OCI-LY3 (cell line): ENCODE results near the gene MATN1.

Source experiments
- EZH2phosphoT487 ChIP-seq: fragments of 200-600 bp; shearing (Covaris generic); IDR thresholded peaks from 2 replicates; pipeline ENCODE4 v1.6.1; 2018; ENCODE audit warnings: antibody characterized with exemption, mixed run types, low read depth
- TF ChIP-seq, protein P1 (sequence below): fragments of 200-600, 300-600 bp; sonication (generic); IDR thresholded peaks from 2 replicates; pipeline ENCODE4 v1.5.1; 2014; ENCODE audit warnings: antibody characterized with exemption, low read length, low read depth

DNA sequence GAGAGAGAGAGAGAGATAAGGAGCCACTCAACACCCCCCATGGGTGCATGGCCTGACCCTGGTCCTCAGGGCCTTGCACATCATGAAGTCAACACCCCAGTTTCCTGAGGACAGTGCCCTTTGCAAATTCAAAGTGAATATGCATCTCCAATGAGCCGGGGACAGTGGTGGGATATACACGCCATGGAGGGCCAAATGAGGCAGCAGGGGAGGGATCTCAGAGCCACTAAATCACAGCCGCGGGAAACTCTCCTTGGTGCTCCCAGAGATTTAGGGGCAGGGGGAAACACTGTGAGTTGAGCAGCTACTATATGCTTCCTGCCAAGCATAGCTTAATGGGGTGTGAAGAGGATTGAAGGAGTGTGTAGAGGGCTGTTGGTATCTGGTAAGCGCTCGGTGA is 35.5 kb downstream of the MATN1 start:
- TF ChIP-seq, protein P1, sequence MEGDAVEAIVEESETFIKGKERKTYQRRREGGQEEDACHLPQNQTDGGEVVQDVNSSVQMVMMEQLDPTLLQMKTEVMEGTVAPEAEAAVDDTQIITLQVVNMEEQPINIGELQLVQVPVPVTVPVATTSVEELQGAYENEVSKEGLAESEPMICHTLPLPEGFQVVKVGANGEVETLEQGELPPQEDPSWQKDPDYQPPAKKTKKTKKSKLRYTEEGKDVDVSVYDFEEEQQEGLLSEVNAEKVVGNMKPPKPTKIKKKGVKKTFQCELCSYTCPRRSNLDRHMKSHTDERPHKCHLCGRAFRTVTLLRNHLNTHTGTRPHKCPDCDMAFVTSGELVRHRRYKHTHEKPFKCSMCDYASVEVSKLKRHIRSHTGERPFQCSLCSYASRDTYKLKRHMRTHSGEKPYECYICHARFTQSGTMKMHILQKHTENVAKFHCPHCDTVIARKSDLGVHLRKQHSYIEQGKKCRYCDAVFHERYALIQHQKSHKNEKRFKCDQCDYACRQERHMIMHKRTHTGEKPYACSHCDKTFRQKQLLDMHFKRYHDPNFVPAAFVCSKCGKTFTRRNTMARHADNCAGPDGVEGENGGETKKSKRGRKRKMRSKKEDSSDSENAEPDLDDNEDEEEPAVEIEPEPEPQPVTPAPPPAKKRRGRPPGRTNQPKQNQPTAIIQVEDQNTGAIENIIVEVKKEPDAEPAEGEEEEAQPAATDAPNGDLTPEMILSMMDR = no peak
- TF ChIP-seq EZH2phosphoT487 = no peak
